GDM1 (cell line): ENCODE measurements around the gene AGBL1.

ENCODE experiments used
- DNase-seq: peaks from one replicate; lab custom pipeline; 2025; lab: John Stamatoyannopoulos, UW

The AGBL1 gene

DNA sequence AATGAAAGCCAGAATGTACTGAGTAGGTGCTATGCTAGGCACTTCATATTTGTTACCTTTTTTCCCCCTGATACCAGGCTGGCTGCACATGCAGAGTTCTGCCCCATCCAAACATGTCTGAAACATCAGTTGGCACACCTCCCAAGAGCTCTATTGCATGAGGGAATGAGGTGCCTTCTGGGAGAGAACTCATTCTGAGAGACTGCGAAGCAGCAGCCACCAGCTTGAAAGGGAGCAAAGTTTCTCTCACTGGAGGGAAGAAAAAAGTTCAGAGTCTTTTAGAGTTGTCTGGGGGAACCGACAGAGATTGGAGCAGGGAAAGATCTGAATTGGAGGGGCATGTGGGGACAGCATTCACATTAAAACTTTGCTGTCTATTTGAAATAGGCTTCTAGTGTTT is 84.1 kb downstream of the AGBL1 start:
- no peak for DNase-seq

DNA sequence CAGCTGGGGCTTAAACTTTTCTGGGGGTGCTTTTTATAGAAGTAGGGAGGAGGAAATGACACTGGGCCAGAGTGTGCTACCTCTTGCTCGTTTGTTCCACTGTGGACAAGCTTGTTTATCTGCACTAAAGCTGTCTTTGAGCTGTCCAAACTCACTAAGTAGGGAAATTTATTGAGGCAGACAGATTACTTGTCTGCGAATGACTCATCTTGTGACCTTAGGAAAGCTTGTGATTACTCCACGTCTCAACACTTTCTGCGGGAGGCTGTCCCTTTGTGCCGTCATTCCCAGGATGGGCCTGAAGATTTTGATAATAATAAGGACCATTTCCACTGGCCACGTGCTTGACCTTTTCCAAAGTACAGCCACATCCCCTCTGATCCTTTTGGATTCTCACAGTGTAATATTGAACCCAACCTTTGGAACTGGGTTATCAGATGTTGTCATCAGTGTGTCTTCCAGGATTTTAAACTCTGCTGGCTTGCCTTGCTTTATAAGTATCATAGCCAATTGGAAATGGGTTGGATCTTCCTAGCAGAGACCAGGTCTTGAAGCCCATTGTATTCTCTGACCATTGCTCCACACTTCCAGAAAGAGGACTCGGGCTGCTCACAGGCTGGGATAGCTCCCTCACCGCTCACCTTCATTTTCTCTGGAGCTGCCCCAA is 84.7 kb downstream of the AGBL1 start:
- DNase-seq = no peak

DNA sequence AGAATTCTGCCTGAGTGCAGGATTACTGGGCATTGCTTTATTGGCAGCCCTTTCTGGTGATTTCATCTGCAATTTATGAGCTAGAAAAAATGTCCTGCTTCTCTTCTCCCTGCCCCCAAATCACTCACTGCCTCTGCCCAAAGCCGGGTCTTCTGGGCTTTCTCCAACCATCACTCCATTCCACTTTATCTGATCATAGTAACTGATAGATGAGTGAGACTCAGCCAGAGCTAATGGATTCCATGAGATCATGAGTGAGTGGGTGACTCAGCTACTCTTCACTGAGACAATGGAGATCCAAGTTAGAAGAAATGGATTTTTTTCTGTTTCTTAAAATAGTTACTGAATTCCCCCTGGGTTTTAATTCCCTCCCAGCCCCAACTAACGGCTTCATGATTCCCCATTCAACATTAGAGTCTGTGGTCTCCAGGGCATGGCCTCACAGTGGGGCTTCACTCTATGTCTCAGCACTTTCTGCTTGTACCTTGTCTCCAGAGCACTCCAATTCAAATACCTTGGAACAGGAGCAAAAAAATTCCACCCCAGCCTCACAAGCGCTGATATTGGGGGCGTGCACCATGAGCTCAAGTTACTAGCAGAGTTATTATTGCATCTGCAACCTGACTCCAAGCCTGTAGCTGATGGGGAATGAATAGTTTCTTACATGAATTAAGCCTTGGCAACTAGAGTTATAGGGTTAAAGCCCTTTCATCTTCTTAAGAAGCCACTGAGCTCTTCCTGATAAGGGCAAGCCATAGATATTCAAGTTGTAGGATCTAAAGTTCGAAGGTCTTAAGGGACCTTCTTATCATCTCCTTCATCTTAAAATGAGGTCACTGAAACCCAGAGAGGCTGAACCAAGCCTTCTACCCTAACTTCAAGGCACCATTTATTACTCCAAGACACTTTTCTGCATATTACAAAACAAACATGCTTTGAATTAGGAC is 85.9 kb downstream of the AGBL1 start:
- DNase-seq = no peak

DNA sequence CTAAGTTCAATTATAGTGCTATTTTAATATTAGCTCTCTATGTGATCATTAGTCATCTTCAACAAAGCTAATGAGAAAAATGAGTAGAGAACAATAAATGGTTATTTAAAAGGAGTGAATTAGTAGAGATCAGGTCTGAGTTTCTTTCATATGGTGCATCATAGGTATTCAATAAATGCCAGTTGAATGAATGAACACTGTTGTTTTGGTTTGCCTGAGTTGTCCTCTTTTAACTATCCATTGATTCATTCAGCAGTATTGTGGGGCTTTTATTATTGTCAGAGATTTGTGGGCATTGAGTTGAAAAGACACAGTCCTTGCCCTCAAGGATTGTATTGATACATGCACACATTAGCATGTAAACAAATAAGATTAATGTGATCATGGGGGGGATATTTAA is 88.2 kb downstream of the AGBL1 start:
- no peak for DNase-seq

DNA sequence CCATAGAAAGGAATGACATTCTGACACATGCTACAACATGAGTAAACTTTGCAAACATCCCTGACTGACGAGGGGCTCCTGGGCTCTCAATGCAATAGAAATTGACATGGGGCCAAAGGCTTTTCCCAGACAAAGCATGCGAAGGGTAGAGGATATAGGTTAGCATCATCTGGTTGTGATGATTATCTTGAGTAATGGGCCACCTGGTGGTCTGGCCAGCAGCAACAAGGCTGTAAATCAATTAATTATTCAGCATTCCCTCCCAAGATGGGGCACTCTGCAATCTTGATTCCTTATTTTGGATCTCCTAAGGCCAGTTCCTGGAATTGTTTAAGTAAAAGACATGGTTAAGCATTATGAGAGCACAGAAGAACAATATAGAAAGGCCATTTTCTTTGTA is 99.2 kb downstream of the AGBL1 start:
- DNase-seq = no peak

DNA sequence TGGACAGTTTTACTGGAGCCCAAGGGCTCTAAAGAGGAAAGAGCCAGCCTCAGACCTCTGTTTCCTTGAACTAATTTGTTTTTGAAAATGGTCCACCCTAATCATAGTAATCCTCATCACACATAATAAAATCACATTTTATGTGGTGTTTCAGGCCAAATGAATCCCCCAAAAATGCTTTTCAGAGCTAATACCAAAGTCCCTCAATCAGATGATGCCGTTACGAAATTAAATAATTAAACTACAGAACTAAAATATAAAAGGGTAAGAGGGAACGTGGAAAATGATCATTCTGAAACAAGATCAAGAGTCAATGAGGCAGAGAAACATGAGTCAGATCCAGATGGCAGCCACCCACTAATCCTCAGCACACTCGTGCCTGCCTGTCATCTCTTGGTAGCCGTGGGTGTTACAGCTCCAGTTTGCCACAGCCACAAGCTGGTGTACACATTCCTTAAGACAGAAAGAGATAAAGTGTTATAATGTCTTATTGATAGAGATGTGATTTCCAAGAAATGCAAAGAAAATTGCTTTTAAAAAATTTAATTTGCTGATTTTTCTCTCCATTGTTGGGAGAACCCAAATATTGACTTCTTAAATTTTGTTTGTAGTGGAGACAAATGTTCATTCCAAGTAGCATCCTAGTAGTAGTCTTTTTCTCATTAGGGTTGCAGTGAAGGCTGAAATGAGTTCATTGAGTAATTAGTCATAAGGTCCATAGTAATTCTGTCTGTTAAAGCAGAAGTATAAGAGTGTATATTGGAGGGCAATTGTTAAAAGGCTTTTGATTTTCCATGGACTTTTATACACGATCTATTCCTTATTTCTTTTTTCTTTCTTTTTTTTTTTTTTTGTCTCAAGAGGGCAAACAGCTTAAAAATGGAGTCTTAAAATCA is 104.2 kb downstream of the AGBL1 start:
- no peak for DNase-seq

DNA sequence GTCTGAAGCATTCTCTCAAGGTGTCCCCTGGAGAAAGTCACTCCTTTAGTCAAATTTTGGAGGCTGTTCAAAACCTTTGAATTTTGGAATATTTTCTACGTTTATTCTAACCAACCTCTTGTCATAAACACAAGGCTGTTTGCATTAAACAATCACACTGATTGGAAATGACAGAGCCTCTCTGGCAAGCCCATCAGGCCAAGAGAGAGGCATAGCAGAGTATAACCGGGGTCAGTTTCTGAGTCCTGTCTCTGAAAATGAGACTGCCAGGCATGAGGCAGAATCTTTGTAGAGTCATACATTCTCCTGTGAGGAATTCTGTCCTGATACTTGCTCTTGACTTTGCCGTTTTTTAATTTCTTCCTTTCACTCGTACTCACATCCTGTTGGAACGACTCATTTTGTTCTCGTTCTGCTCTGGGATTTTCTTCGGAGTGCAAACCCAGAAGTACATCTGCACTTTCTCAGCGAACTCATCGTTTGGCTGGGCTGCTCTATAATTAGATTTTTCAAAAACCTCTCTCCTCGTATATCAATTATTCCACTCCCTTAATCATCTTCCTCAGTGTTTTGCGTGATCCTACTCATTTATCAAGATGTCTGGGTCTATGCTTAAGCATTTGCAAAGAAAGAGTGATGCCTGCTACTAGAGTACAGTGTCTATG is 114.2 kb downstream of the AGBL1 start:
- DNase-seq = no peak

DNA sequence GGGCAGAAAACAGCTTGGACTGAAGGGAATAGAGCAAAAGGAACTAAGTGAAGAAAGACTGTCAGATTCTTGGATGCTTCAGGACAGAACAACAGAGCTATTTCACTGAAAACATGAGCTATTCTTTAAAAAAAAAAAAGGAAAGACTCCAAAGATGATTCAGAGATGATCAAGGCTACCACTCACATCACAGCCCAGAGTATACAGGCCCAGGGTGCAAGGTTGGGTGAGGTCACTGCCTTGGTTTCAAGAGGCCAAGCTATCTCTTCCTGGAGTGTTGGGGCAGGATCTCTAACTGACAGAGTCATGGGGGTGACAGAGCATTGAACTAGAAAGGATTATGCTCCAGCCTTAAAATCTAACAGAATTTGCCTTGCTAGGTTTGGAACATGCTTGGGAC is 118.1 kb downstream of the AGBL1 start:
- DNase-seq = no peak

DNA sequence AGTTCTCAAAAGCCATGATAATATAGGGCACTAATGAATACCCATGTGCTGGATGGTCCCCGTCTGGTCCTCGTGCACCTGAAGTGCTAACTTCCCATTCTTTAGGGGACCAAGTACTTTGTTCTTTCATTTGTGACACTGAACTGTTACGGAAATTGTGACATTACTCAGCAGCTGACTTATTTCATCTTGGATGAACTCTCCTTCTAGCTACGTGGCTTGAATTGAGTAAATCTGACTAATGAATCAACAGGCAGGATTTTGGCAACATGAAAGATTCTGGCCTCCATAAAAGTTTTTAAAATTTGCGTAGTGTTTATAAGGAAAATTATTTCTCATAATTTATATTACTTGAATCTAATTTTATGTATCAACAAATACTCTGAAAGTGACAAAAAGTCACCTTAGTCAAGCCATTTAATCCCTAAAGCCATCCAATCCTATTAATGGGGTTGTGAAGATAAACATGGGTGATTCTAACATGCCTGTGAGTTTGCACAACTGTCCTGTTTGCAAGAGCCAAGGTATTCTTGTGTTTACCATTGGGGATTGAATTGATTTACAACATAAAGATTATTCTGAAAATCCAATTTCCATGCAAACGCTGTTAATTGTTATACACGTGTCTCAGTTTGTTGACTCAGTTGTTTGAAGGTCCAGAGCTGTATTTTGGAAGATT is 119.9 kb downstream of the AGBL1 start:
- no peak for DNase-seq

DNA sequence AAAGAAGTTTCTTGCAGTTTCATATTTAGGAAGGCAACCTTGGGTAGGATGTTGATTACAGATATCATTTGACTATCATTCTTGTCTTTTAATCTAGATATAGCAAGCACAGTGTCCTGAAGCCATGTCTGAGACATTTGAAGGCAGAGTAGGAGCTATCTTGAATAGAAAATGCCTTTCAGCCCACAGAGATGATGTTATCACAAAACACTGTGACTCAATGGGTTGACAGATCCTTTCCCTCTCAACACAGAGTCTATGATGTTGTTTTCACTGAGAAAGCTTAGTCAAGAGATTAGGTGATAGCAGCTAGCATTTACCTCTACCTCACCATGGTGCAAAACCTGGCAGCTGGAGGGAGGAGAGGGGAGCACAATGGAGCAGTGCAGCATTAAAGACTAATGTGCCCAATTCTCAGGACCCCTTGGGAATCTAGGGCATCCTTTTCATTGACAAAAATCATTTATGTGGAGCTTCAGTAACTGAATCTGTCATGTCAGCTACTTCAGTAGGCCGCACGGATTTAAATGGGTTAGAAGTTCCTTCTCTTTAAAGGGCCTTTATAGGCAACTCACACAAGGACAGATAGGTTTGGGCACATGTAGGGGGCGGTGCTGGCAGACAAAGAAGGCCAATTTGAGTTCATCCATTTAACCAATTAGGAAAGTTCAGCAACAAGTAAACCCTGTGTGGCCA is 121.8 kb downstream of the AGBL1 start:
- no peak for DNase-seq

DNA sequence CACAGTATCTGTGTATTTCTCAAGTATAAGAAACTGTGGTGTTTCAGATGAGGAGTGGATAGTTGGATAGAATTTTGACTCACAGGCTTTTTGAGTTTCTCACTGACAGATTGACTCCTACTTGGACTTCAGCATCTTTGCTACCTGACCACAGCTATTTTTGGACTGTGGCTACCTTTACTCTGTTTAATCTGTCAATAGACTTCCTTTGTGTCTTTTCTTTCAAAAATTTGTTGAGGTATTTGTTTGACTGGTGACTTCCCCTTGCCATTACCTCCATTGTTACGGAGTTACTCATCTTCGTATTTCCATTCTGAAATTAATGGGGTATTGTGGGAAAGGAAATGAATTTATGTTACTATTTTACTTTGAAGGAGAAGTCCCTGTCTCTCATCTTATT is 123.8 kb downstream of the AGBL1 start:
- DNase-seq = no peak

DNA sequence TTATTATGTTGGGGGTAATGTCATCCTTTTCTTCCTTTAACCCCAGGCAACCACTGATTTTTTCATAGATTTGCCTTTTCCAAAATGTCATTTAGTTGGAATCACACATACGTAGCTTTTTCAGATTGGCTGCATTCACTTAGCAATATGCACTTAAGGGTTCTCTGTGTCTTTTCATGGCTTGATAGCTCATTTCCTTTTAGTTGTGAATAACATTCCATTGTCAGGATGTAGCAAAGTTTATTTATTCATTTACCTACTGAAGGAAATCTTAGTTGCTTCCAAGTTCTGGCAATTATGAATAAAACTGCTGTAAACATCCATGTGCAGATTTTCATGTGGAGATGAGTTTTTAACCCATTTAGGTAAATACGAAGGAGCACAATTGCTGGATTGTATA is 125.4 kb downstream of the AGBL1 start:
- no peak for DNase-seq

DNA sequence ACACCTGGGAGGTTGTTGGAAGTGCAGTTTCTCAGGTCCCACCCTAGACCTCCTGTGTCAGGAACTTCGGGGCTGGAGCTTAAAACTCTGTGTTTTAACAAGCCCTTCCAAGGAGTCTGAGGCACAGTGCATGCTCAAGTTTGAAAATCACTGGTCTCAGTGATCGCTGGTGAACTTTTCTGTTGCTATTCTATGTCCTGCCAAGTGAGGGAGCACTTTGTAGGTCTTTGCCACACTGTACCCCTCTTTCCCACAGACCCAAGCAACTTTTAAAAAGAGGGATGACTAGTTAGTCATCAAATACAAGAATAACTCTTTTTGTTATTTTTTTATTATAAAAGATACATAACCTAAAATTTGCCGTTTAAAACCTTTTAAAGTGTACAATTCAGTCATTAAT is 133.7 kb downstream of the AGBL1 start:
- DNase-seq = no peak

DNA sequence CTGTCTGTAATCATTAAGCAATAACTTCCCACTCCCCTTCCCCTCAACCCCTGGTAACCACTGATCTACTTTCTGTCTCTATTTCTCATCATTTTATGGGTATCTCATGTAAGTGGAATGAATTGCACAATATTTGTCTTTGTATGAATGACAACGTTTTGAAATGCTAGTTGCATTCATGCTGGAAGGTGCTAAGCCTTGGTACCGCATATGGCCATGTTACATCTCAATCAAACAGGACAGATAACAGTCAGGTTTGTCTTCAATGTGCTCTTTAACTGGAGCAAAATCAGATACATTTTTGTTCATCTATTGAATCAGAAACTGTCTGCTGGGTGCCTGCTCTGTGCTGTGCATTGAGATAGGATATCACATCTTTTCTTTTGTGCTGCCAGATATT is 134.2 kb downstream of the AGBL1 start:
- DNase-seq = no peak

DNA sequence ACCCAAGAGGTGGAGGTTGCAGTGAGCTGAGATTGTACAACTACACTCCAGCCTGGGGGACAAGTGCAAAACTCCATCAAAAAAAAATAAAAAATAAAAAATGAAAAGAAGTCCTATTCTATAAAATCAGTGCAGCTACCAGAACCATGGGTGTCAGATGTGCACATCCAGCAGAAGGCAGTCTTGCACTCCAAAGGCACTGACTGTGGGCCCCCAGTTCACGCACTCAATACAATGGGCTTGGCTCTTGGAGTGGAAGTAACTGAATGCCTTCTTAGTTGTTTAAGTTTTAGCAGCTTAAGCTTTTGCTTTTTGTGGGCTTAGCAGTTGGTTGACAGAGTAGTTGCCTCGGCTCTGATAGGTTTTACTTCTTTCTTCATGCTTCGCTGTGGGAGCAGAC is 141.4 kb downstream of the AGBL1 start:
- DNase-seq = no peak

DNA sequence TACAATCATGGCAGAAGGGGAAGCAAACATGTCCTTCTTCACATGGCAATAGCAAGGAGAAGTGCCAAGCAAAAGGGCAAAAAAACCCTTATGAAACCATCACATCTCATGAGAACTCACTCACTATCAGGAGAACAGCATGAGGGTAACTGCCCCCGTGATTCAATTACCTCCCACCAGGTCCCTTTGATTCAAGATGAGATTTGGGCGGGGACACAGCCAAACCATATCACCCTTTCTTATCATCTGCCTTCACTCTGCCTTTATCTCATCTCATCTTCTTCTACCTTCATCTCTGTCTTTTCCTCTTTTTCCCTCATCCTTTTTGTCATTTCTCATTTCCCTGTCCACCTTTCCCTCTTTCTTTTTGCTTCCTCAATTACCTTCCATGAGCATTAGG is 149.6 kb downstream of the AGBL1 start:
- DNase-seq = no peak

DNA sequence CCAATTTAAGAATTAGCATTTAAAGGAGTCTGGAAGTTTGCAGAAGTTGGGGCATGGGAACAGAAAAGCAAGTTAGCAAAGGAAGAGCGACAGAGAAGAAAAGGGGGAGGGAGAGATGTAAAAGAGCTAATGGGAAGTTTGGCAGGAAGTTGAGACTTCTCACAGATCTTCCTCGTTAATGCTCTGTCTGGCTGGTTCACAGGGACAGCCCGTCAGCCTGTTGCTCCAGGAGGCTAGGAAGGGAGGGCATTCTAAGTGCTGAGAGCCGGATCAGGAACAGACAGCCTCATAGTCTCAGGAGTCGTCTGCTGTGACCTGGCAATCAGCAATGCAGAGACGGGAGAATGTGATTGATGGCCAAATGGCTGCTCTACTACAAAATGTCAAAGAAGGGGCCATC is 150.3 kb downstream of the AGBL1 start:
- DNase-seq = no peak

DNA sequence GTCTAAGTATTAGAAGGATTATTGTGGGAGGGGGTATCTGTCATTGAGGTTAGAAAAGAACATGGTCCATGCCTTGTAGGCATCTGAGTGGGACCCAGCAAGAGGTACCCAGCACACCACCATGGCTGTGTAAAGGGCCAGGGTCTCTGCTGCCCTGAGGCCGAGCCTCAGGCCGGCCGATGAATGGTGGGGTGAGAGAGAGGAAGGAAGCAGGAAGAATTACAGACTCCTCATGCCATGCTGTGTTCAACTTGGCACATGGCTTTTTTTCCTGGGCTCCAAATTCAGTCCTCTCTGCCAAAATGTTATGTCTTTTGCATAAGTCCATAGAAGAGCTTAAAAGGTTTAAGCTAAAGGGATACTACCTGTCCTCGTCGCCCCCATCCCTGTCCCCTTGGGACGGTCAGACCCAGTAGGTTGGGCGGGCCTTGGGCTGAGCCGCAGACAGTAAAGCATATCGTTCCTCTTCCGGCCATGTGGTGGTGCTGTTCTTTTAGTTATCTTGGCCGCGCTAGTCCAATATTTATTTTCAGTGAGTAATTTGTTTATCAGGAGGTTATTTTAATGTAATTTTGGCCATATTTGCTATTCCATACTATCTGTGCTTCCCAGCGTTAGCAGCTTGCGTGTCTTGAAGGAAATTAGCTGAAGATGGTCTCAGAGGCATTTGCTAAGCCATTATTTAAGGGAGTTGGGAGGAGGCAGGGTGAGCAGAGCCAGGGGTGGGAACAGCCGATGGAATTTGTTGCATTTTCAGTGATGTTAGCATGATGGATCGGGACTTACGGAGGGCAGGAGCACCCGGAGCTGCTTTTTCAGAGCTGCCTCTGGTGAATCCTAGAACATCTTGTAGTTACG is 152.4 kb downstream of the AGBL1 start:
- peak; percentile 4 for DNase-seq

DNA sequence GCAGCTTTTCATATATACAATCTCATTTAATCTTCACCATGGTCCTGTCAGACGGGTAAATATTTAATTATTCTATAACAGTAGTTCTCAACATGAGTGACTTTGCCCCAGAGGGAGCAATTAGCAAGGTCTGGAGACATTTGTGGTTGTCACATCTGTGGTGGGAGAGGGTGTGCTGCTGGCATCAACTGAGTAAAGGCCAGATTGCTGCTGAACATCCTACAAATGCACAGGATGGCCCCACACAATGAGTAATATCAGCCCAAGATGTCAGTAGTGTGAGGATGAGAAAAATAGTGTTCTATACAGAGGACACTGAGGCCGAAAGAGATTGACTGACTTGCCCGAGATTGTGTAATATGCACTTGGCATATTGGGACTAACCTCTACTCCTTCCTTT is 156.0 kb downstream of the AGBL1 start:
- no peak for DNase-seq
